SK-N-SH (cell line): ENCODE results near the gene TRMU. TPM values are rescaled to one million over a fixed set of nuclear protein-coding genes. Genes with fewer than 3 reads are reported as not detected.

Experiments used
- CTCF ChIA-PET: fragments of 300-600, 350-600 bp; formaldehyde crosslinking; extraction: SDS; loops from one replicate; lab custom pipeline; 2021; lab: Yijun Ruan, JAX
- POLR2A ChIA-PET: fragments of 350-600 bp; sonication (Branson Sonifier 250); formaldehyde crosslinking; extraction: SDS; loops from one replicate; lab custom pipeline; 2020; ENCODE audit warnings: antibody characterized with exemption, inconsistent platforms; lab: Yijun Ruan, JAX
- DNase-seq: peaks from one replicate; pipeline ENCODE4 v3.0.0; 2012
- H2AFZ ChIP-seq: fragments of 200-600 bp; sonication (generic); 2 replicates; pipeline ENCODE4 v1.8.1; 2016; ENCODE audit warnings: antibody characterized with exemption, mild to moderate bottlenecking, low read depth
- H3F3A ChIP-seq: fragments of 200-600 bp; sonication (generic); replicated peaks from 2 replicates; pipeline ENCODE3; 2016; ENCODE audit warnings: antibody characterized with exemption, mild to moderate bottlenecking; ENCODE audit not compliant: insufficient read depth
- H3K27ac ChIP-seq, 2 experiments: fragments of 200-500 bp in 1 of 2; fragments of 200-600 bp in 1 of 2; sonication (Bioruptor generic) in 1 of 2; sonication (generic), shearing (Covaris generic) in 1 of 2; 2 replicates each; pipeline versions ENCODE4 v1.5.1 to v1.6.1; 2014 to 2016; ENCODE audit warnings: low read depth in 2 of 2, inconsistent platforms in 1 of 2, low read length in 1 of 2, mild to moderate bottlenecking in 1 of 2, mixed read lengths in 1 of 2
- H3K27me3 ChIP-seq: fragments of 200-600 bp; sonication (generic), shearing (Covaris generic); 2 replicates; pipeline ENCODE4 v1.6.1; 2016; ENCODE audit warnings: mixed run types; ENCODE audit not compliant: insufficient read depth
- H3K36me3 ChIP-seq, 2 experiments: fragments of 200-500 bp in 1 of 2; fragments of 200-600 bp in 1 of 2; sonication (Bioruptor generic) in 1 of 2; sonication (generic) in 1 of 2; replicated peaks in 1 of 2; 2 replicates each; pipeline versions ENCODE3 to v1.5.1; 2014 to 2016; ENCODE audit warnings: low read length in 1 of 2, mild to moderate bottlenecking in 1 of 2; ENCODE audit not compliant: insufficient read depth in 2 of 2, control insufficient read depth in 1 of 2
- H3K4me1 ChIP-seq, 2 experiments: fragments of 200-500 bp in 1 of 2; fragments of 200-600 bp in 1 of 2; sonication (Bioruptor generic) in 1 of 2; sonication (generic), shearing (Covaris generic) in 1 of 2; 2 replicates each; pipeline versions ENCODE4 v1.5.1 to v1.6.1; 2014 to 2016; ENCODE audit warnings: low read depth in 1 of 2, low read length in 1 of 2, mixed run types in 1 of 2; ENCODE audit not compliant: insufficient read depth in 2 of 2, control insufficient read depth in 1 of 2
- H3K4me2 ChIP-seq: fragments of 200-600 bp; sonication (generic), shearing (Covaris generic); 2 replicates; pipeline ENCODE4 v1.6.1; 2017; ENCODE audit warnings: mixed run types
- H3K4me3 ChIP-seq, 2 experiments: fragments of 200-500 bp in 1 of 2; fragments of 200-600 bp in 1 of 2; sonication (Bioruptor generic) in 1 of 2; sonication (generic), shearing (Covaris generic) in 1 of 2; 2 replicates each; pipeline versions ENCODE4 v1.5.1 to v1.8.1; 2014 to 2016; ENCODE audit warnings: low read depth in 2 of 2, inconsistent platforms in 1 of 2, low read length in 1 of 2, mild to moderate bottlenecking in 1 of 2, mixed read lengths in 1 of 2, moderate library complexity in 1 of 2
- H3K79me2 ChIP-seq: fragments of 200-600 bp; sonication (generic); 2 replicates; pipeline ENCODE4 v1.8.1; 2017; ENCODE audit warnings: mild to moderate bottlenecking; ENCODE audit not compliant: insufficient read depth
- H3K9ac ChIP-seq: fragments of 200-600 bp; sonication (generic); 2 replicates; pipeline ENCODE4 v1.6.1; 2017; ENCODE audit warnings: mixed run types
- H3K9me2 ChIP-seq: fragments of 200-600 bp; sonication (generic); 2 replicates; pipeline ENCODE4 v1.6.1; 2017; ENCODE audit warnings: mixed run types
- H3K9me3 ChIP-seq: fragments of 200-600 bp; sonication (generic); 2 replicates; pipeline ENCODE4 v1.6.1; 2017; ENCODE audit warnings: mixed run types, mild to moderate bottlenecking, moderate library complexity
- H4K20me1 ChIP-seq: fragments of 200-600 bp; sonication (generic); 2 replicates; pipeline ENCODE4 v1.6.1; 2017; ENCODE audit warnings: mild to moderate bottlenecking, mixed run types; ENCODE audit not compliant: insufficient read depth
- CHD2 ChIP-seq: fragments of 150-350 bp; IDR thresholded peaks from 2 replicates; pipeline ENCODE4 v1.6.1; 2018; ENCODE audit warnings: low read length; ENCODE audit not compliant: partially characterized antibody
- CTCF ChIP-seq: fragments of 200-600 bp; sonication (generic); IDR thresholded peaks from 2 replicates; pipeline ENCODE4 v1.6.1; 2017; ENCODE audit warnings: antibody characterized with exemption, mild to moderate bottlenecking, moderate library complexity
- FOSL2 ChIP-seq: IDR thresholded peaks from 2 replicates; pipeline ENCODE4 v1.4.0; 2012; ENCODE audit warnings: low read depth, mild to moderate bottlenecking, moderate library complexity, borderline replicate concordance
- FOXM1 ChIP-seq: IDR thresholded peaks from 2 replicates; pipeline ENCODE4 v1.4.0; 2012; ENCODE audit warnings: low read depth, mild to moderate bottlenecking
- GABPA ChIP-seq: IDR thresholded peaks from 2 replicates; pipeline ENCODE4 v1.4.0; 2012; ENCODE audit warnings: low read depth, mild to moderate bottlenecking
- GATA2 ChIP-seq: sonication (generic); formaldehyde crosslinking; IDR thresholded peaks from 2 replicates; pipeline ENCODE4 v1.5.0; 2020; ENCODE audit warnings: mild to moderate bottlenecking, missing genetic modification reagents
- MAX ChIP-seq: IDR thresholded peaks from 2 replicates; pipeline ENCODE4 v1.4.0; 2012; ENCODE audit warnings: low read depth
- MEF2A ChIP-seq: IDR thresholded peaks from 2 replicates; pipeline ENCODE4 v1.4.0; 2012; ENCODE audit warnings: low read depth, borderline replicate concordance
- NRF1 ChIP-seq: IDR thresholded peaks from 2 replicates; pipeline ENCODE4 v1.6.1; 2012; ENCODE audit warnings: low read depth, mild to moderate bottlenecking, low read length
- PBX3 ChIP-seq: IDR thresholded peaks from 2 replicates; pipeline ENCODE4; 2012
- POLR2AphosphoS5 ChIP-seq: IDR thresholded peaks from 2 replicates; pipeline ENCODE4 v1.6.1; 2012; ENCODE audit warnings: low read depth, low read length
- RCOR1 ChIP-seq: fragments of 150-350 bp; IDR thresholded peaks from 2 replicates; pipeline ENCODE4 v1.6.1; 2017; ENCODE audit warnings: antibody characterized with exemption, low read length
- RFX5 ChIP-seq: IDR thresholded peaks from 2 replicates; pipeline ENCODE4 v1.6.1; 2012; ENCODE audit warnings: mild to moderate bottlenecking, improper control_type of control experiment, low read length
- RXRA ChIP-seq: IDR thresholded peaks from 2 replicates; pipeline ENCODE4 v1.4.0; 2012; ENCODE audit warnings: low read depth, mild to moderate bottlenecking, borderline replicate concordance
- SMC3 ChIP-seq: IDR thresholded peaks from 2 replicates; pipeline ENCODE4 v1.6.1; 2012; ENCODE audit warnings: low read depth, low read length, improper control_type of control experiment
- TCF12 ChIP-seq: IDR thresholded peaks from 2 replicates; pipeline ENCODE4 v1.4.0; 2012
- USF2 ChIP-seq: fragments of 150-350 bp; IDR thresholded peaks from 2 replicates; pipeline ENCODE4 v1.6.1; 2017; ENCODE audit warnings: antibody characterized with exemption, low read length, low read depth, borderline replicate concordance
- YY1 ChIP-seq: IDR thresholded peaks from 2 replicates; pipeline ENCODE4 v1.4.0; 2012; ENCODE audit warnings: low read depth, mild to moderate bottlenecking
- WGBS: methylation state at CpG from one replicate; pipeline ENCODE4 v1.1.6; 2017; ENCODE audit warnings: low lambda C conversion rate; 5-methylcytosine and 5-hydroxymethylcytosine counted together
- polyA plus RNA-seq, 3 experiments: library from polyadenylated mRNA; depleted of rRNA; stranded (reverse); fragments of >200 nt; gene quantifications; 2 replicates each; pipeline ENCODE4 v1.2.3, GENCODE V29; 2012

The TRMU gene
- polyA plus RNA-seq, 1 of the 3 experiments (the other 2 are of a cell fraction): 47.1 TPM

- 95% methylated on average over 3 of the region's 3 CpGs for WGBS
- no peak overlapping the region for H3K9ac ChIP-seq
- no peaks in the 10 kb centered on the region for H4K20me1 ChIP-seq
- no peak for DNase-seq
- ChIA-PET POLR2A (no interaction called here), CTCF (no interaction called here)
- TF ChIP-seq YY1 (no peak), RXRA (no peak), CHD2 (no peak), TCF12 (no peak), NRF1 (no peak), POLR2AphosphoS5 (no peak), MAX (no peak), PBX3 (no peak), CTCF (no peak), SMC3 (no peak), FOXM1 (no peak), MEF2A (no peak), RCOR1 (no peak), GATA2 (CRISPR knock-in tag) (no peak), RFX5 (no peak), GABPA (no peak), FOSL2 (no peak), USF2 (no peak)
- H3F3A ChIP-seq: peaks cover 4% of the 10 kb centered on the region
- no peak overlapping the region for H2AFZ ChIP-seq
- peaks cover 5 to 12% of the 10 kb centered on the region in 2 experiments; a peak in 2 of 4 replicates for H3K4me1 ChIP-seq
- H3K9me3 ChIP-seq: no peaks in the 10 kb centered on the region
- no peak overlapping the region for H3K27ac ChIP-seq
- H3K27me3 ChIP-seq: no peaks in the 10 kb centered on the region
- H3K9me2 ChIP-seq: no peaks in the 10 kb centered on the region
- no peak overlapping the region for H3K4me2 ChIP-seq
- peaks cover 9 to 18% of the 10 kb centered on the region in 2 experiments for H3K36me3 ChIP-seq
- no peak overlapping the region for H3K4me3 ChIP-seq
- H3K79me2 ChIP-seq: peaks cover 4% of the 10 kb centered on the region; the same call in 1 of the 2 replicates
Measured at GRCh38 chr22:46292173-46292572, 43.3 kb upstream of the TRMU start.
